Heart right ventricle (tissue), 16 donors: ENCODE data around the gene NCKAP5. TPM values are rescaled to one million over a fixed set of nuclear protein-coding genes. Genes with fewer than 3 reads are reported as not detected.

Experiments used
- ATAC-seq, 8 donors: fragments of 200-7000 bp; cut with Tn5 transposase; one replicate each; pipeline ENCODE4 v1.9.1; 2020; ENCODE audit warnings: mild to moderate bottlenecking in 8 of 8, moderate library complexity in 8 of 8, moderate number of reproducible peaks in 1 of 8
- DNase-seq, 2 donors: peaks; one replicate each; pipeline ENCODE4 v3.0.0-alpha.2; 2020
- H3K27ac ChIP-seq, 10 donors: fragments of 200-600 bp; sonication (generic) in 2 of 10; one replicate each; pipeline versions ENCODE4 v1.5.0 to v1.8.0; 2020 to 2022; ENCODE audit warnings: mild to moderate bottlenecking in 3 of 10
- H3K27me3 ChIP-seq, 7 donors: fragments of 200-600 bp; one replicate each; pipeline ENCODE4 v1.8.0; 2021 to 2022; ENCODE audit warnings: mild to moderate bottlenecking in 2 of 7
- H3K36me3 ChIP-seq, 9 donors: fragments of 200-600 bp; sonication (generic) in 1 of 9; one replicate each; pipeline versions ENCODE4 v1.5.0 to v1.8.0; 2020 to 2022; ENCODE audit warnings: mild to moderate bottlenecking in 2 of 9
- H3K4me1 ChIP-seq, 9 donors: fragments of 200-600 bp; sonication (generic) in 1 of 9; one replicate each; pipeline versions ENCODE4 v1.5.0 to v1.8.0; 2020 to 2022; ENCODE audit warnings: mild to moderate bottlenecking in 4 of 9
- H3K4me3 ChIP-seq, 10 donors: fragments of 200-600 bp; sonication (generic) in 2 of 10; one replicate each; pipeline versions ENCODE4 v1.5.0 to v1.8.0; 2020 to 2022; ENCODE audit warnings: mild to moderate bottlenecking in 7 of 10, moderate library complexity in 2 of 10
- H3K9me3 ChIP-seq, 11 donors: fragments of 200-600 bp in 10 of 11; sonication (generic) in 2 of 11; one replicate each; pipeline versions ENCODE4 v1.5.0 to v1.8.0; 2013 to 2022; ENCODE audit warnings: mild to moderate bottlenecking in 2 of 11, control low read depth in 1 of 11, moderate library complexity in 1 of 11
- WGBS, 2 donors: extraction: QIAGEN DNeasy Blood & Tissue Kit; methylation state at CpG; one replicate each; pipeline ENCODE4 v1.1.7; 2013; ENCODE audit warnings: inconsistent platforms in 1 of 2; 5-methylcytosine and 5-hydroxymethylcytosine counted together
- intact Hi-C, 10 donors: fragments of 100-400 bp; cut with DNase I; formaldehyde crosslinking; loops; one replicate each; pipeline versions ENCODE4 v1.11.1 to v1.14.2; 2022
- polyA plus RNA-seq, 2 donors: library from polyadenylated mRNA; stranded (reverse); fragments of 200-250 nt; gene quantifications; one replicate each; pipeline ENCODE4 v1.2.3, GENCODE V29; 2013
- total RNA-seq, 10 donors: library from RNA; stranded (reverse); fragmentation: NEBNext Ultra II Directional in 3 of 10; extraction: Animal tissue kit (Norgen Biotek cat#: 25700) in 3 of 10; gene quantifications; one replicate each; pipeline versions ENCODE4 v1.2.1 to v1.2.4, GENCODE V29; 2021 to 2023
- TF ChIP-seq, protein P1 (sequence below), 9 donors: fragments of 200-600 bp; sonication (generic) in 2 of 9; IDR thresholded peaks; one replicate each; pipeline versions ENCODE4 v1.5.0 to v1.8.0; 2021 to 2022; ENCODE audit warnings: antibody characterized with exemption in 9 of 9, mild to moderate bottlenecking in 5 of 9, moderate library complexity in 1 of 9
- donor health status: Arrhythmogenic right ventricular cardiomyopathy.
- donor health status: ischemic (EF 13 %, LVEDD 7.1; RV severe dilation, severe dysfunction).
- donor health status: healthy with polysubstance abuse.
- donor health status: DM: no; HTN: yes; CAD: no.
- donor health status: DM: no; HTN: no; CAD: no.
- donor health status: ischemic (EF 25% LVEDD 6.9; RV normal size, moderate dysfunction).
- donor health status: ischemic (EF 25% LVEDD 5.7; RV mildly dilated, moderate dysfunction).
- donor health status: healthy.
- donor health status: DM: yes; HTN: yes; CAD: no.
- donor health status: Ischemic cardiomyopathy.
- donor health status: ischemic (EF 35%, LVEDD 5.7; RV mildly dilated, moderate dysfunction).
- donor health status: nonischemic (EF 11% LVEDD 7.7; RV severe dilation, severe dysfunction).
- donor health status: DM: yes; HTN: yes; CAD: no.
- donor health status: PGD.
- donor health status: ischemic (EF 29% LVEDD 5.4; RV normal size, mild dysfunction).
- donor health status: nonischemic (EF 23%, LVEDD 6.1; RV moderate dilation, normal function).

The NCKAP5 gene
- total and polyA plus RNA-seq, 12 donors = 0.57 to 11.7 (median 6.2) TPM

DNA sequence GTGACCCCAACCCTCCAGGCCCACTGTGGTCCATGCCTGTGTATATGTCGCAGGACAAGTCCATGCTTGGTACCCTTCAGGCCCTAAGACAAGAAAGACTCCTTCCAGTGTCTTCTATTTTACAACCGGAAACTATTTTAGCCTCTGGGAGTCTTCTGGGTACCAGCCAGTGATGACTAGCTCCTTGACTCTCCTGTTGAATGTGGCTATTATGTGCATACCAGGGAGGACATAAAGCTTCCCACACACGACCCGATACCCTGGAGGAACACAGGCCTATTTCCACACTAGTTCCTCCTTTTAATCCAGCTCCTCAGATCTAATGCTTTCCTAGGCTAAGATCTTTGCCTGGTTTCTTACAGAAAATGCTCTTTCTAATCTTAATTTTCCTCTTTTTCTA lies 178.1 kb downstream of the NCKAP5 start:
- TF ChIP-seq, protein P1, sequence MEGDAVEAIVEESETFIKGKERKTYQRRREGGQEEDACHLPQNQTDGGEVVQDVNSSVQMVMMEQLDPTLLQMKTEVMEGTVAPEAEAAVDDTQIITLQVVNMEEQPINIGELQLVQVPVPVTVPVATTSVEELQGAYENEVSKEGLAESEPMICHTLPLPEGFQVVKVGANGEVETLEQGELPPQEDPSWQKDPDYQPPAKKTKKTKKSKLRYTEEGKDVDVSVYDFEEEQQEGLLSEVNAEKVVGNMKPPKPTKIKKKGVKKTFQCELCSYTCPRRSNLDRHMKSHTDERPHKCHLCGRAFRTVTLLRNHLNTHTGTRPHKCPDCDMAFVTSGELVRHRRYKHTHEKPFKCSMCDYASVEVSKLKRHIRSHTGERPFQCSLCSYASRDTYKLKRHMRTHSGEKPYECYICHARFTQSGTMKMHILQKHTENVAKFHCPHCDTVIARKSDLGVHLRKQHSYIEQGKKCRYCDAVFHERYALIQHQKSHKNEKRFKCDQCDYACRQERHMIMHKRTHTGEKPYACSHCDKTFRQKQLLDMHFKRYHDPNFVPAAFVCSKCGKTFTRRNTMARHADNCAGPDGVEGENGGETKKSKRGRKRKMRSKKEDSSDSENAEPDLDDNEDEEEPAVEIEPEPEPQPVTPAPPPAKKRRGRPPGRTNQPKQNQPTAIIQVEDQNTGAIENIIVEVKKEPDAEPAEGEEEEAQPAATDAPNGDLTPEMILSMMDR (IDR thresholded peaks at IDR 0.05) = no peak
- no peaks in the 10 kb centered on the region for H3K4me1 ChIP-seq

DNA sequence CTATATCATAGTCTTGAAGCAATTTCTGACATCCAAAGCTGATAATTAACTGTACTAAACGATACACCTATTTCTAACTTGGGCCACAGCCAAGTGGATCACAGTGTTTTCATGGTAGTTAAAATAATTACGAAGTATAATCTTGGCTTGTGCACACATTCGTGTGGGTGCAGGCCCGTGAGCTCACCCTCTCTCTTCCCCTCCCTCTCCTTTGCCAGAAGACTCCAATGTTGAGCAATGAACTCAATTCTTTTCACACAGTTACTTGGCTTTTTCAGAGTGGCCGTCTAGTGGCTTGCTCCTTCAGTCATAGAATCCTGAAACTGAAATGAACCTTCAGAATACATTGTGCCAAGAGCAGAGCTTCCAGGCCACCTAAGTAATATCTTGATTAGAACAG lies 178.7 kb downstream of the NCKAP5 start:
- H3K27ac ChIP-seq = no peak overlapping the region
- intact Hi-C loops = no loop called here
- H3K27me3 ChIP-seq = no peaks in the 10 kb centered on the region
- TF ChIP-seq, protein P1 (IDR thresholded peaks at IDR 0.05) = no peak
- H3K4me1 ChIP-seq = no peaks in the 10 kb centered on the region
- DNase-seq (no peak), ATAC-seq (no peak)
- WGBS, 2 donors = 81 to 86% methylated on average over 5 of the region's 5 CpGs
- no peak overlapping the region for H3K4me3 ChIP-seq
- peaks cover 0 to 3% (median 0%) of the 10 kb centered on the region in 11 donors for H3K9me3 ChIP-seq
- H3K36me3 ChIP-seq = no peaks in the 10 kb centered on the region

More for the DNA sequence above, 178.1 kb downstream of the NCKAP5 start:
- H3K27me3 ChIP-seq = no peaks in the 10 kb centered on the region
- H3K27ac ChIP-seq = no peak overlapping the region
- ATAC-seq (no peak), DNase-seq (no peak)
- WGBS, 2 donors = 91% methylated on average over 4 of the region's 4 CpGs
- H3K9me3 ChIP-seq = peaks cover 0 to 3% (median 0%) of the 10 kb centered on the region in 11 donors
- no peak overlapping the region for H3K4me3 ChIP-seq
- no peaks in the 10 kb centered on the region for H3K36me3 ChIP-seq
- intact Hi-C loops = no loop called here

DNA sequence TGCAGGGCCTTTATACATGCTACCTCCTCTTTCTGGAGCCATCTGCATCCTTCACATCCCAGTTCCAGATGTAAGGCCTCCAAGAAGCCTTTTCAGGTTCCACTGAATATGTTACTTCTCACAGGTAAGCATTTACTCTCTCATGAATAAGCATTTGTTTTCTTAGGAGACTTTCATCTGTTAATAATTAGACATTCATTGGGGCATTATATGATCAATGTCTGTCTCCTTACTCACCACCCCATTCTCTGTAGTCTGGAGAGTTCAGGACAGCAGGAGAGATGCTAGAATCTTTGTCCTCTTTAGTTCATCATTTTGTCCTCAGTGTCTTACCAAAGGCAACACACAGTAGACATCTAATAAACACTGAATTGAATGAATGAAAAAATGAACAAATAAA lies 185.7 kb downstream of the NCKAP5 start:
- H3K27me3 ChIP-seq = no peaks in the 10 kb centered on the region
- intact Hi-C loops = no loop called here
- peaks cover 0 to 3% (median 0%) of the 10 kb centered on the region in 11 donors for H3K9me3 ChIP-seq
- no peaks in the 10 kb centered on the region for H3K4me1 ChIP-seq
- H3K36me3 ChIP-seq = no peaks in the 10 kb centered on the region
- TF ChIP-seq, protein P1 (IDR thresholded peaks at IDR 0.05) = no peak
- H3K27ac ChIP-seq = no peak overlapping the region
- ATAC-seq (no peak), DNase-seq (no peak)
- H3K4me3 ChIP-seq = no peak overlapping the region

DNA sequence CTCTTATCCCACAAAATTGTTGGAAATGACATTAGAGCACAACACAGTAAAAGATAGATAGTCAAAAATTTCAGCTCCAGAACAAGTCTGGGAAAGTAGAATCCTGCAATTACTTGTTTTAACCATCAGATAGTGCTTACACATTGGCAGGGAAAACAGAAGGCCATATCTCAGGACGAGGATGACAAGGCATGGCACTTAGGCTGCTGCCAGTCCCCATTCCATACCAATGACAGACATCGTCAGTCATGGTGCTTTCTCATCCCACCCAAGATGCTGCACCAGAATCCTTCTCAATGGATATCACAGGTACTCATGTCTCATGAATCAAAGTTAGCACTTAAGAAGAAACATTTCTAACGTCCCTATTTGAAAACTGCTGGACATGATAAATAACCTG lies 187.3 kb downstream of the NCKAP5 start:
- intact Hi-C loops = no loop called here
- H3K9me3 ChIP-seq = peaks cover 0 to 3% (median 0%) of the 10 kb centered on the region in 11 donors
- 57% methylated on average over 3 of the region's 3 CpGs for WGBS, 2 donors
- DNase-seq (no peak), ATAC-seq (no peak)
- no peak overlapping the region for H3K4me3 ChIP-seq
- TF ChIP-seq, protein P1 (IDR thresholded peaks at IDR 0.05) = no peak
- no peaks in the 10 kb centered on the region for H3K36me3 ChIP-seq
- no peak overlapping the region for H3K27ac ChIP-seq
- no peaks in the 10 kb centered on the region for H3K27me3 ChIP-seq
- H3K4me1 ChIP-seq = no peaks in the 10 kb centered on the region
